NCI-H1105 treated with DMSO at 0.1 percent for 48 hours (cell line): ENCODE results near the gene PRDM5.

Experiments
- DNase-seq: peaks from one replicate; lab custom pipeline; 2025; lab: John Stamatoyannopoulos, UW

Gene PRDM5

GRCh38 chr4:120703908-120704307 is 218.6 kb downstream of the PRDM5 start:
- no peak for DNase-seq

GRCh38 chr4:120699354-120699753 is 223.2 kb downstream of the PRDM5 start:
- DNase-seq = no peak

- no peak for DNase-seq
These were observed 227.6 kb downstream of the PRDM5 start for GRCh38 chr4:120694973-120695372.

- DNase-seq = no peak
These were observed 228.7 kb downstream of the PRDM5 start for GRCh38 chr4:120693816-120694215.

GRCh38 chr4:120692964-120693363 is 229.6 kb downstream of the PRDM5 start:
- DNase-seq = no peak

- DNase-seq = no peak
These were observed 231.0 kb downstream of the PRDM5 start for GRCh38 chr4:120691536-120691935.

- DNase-seq = no peak
These were observed 231.4 kb downstream of the PRDM5 start for GRCh38 chr4:120691106-120691505.

GRCh38 chr4:120688791-120689190 is 233.7 kb downstream of the PRDM5 start:
- DNase-seq = no peak

GRCh38 chr4:120685756-120686278 is 236.7 kb downstream of the PRDM5 start:
- DNase-seq = no peak

- DNase-seq = no peak
These were observed 238.5 kb downstream of the PRDM5 start for GRCh38 chr4:120683897-120684540.

- no peak for DNase-seq
These were observed 239.5 kb downstream of the PRDM5 start for GRCh38 chr4:120682981-120683380.

GRCh38 chr4:120680647-120681228 is 241.8 kb downstream of the PRDM5 start:
- DNase-seq = no peak

GRCh38 chr4:120673696-120674095 is 248.8 kb downstream of the PRDM5 start:
- no peak for DNase-seq

- DNase-seq = no peak
These were observed 249.9 kb downstream of the PRDM5 start for GRCh38 chr4:120672558-120673147.

- DNase-seq = no peak
These were observed 250.4 kb downstream of the PRDM5 start for GRCh38 chr4:120672076-120672475.

- DNase-seq = no peak
These were observed 251.0 kb downstream of the PRDM5 start for GRCh38 chr4:120671538-120671937.

- DNase-seq = no peak
These were observed 255.4 kb downstream of the PRDM5 start for GRCh38 chr4:120667102-120667501.

GRCh38 chr4:120664851-120665250 is 257.7 kb downstream of the PRDM5 start:
- no peak for DNase-seq

- DNase-seq = no peak
These were observed 262.8 kb downstream of the PRDM5 start for GRCh38 chr4:120659616-120660170.

- no peak for DNase-seq
These were observed 263.8 kb downstream of the PRDM5 start for GRCh38 chr4:120658772-120659171.

GRCh38 chr4:120653804-120654573 is 268.5 kb downstream of the PRDM5 start:
- DNase-seq = no peak

- DNase-seq = peak; percentile 22
These were observed 274.2 kb downstream of the PRDM5 start for GRCh38 chr4:120648336-120648735.
